HCEC 1CT (cell line): Measurements from ENCODE around the gene CACNA1I.

Experiments used
- DNase-seq: peaks from one replicate; pipeline ENCODE4 v3.0.0-alpha.2; 2017

The CACNA1I gene

DNA sequence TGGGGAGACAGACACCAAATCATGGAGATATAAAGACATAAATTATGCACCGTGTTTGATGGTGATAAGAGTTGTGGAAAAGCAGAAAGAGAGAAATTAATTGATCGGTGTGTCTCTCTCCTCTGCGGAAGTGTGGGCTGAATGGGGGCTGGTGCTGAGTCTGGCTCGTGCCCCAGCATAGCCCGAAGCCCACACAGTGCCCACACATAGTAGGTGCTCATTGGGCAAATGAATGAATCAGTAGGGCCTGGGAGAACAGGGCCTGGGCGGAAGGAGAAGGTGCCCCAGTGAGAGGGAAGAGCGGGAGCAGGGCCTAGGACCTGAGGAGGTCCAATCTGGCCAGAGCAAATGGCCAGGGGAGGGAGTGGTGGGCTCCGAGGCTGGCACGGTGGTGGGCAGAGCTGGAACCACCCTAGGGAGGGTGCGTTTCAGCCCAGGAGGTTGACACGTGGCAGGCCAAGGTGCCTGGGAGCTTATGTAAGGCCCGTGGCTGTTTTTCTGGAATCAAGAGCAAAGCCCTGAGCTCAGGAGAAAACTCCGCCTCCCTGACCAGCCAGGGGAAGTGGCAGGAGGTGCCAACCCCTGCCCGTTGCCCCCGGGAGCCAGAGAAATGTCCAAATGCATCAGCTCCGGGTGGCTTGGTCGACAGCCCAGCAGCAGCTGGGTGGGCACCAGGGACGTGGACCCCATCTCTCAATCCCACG lies 2.1 kb upstream of the CACNA1I start:
- DNase-seq: no peak

DNA sequence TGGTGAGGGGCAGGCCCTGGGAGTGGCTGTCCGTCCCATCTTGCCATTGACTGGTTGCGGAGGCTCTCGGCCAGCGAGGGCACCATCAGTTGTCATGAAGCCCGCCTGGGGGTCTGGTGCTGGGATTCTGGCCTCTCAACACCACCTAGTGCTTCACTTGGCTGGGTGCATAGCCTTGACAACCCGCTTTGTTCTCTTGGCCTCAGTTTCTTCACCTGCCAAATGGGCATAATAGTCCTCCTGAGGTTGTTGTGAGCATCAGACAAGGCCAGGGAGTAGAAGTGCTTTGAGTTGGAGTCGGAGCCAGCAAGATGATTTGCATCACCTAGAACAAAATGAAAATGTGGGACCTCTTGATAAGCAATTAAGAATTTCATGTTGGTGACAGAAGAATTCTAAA lies 1.5 kb upstream of the CACNA1I start:
- DNase-seq: no peak

DNA sequence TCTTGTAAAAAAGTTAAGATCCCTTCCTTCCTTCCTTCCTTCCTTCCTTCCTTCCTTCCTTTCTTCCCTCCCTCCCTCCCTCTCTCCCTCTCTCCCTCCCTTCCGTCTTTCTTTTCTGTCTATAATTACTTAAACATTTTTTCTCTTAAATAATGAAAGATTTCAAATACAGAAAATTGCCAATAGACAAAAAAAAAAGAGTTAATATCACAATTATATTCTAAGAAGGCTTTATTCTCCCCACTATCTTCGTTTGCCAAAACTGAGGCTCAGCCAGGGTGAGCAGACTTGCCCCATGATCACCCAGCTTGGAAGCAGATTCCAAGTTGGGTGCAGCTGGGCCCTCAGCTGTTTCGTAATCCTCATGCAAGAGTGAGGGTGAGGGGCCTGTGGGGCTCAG lies 327 bp upstream of the CACNA1I start:
- DNase-seq: no peak

DNA sequence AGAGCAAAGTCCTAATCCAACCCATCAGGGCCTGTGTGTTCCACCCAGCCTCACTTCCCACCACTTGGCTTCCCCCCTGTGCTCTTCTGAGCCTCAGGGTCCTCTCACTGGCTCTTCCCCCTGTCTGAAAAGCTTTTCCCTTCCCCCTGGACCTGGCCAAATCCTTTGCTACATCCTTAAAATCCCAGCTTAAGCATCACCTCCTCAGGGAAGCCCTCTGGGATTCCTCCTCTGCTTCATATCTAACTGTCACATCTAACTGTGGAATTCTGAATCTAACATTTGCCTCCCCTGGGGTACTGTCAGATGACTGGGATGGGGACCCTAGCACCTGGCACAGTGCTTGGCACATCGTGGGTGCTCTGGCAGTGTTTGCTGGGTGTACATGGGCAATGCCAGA lies 985 bp downstream of the CACNA1I start:
- DNase-seq: no peak

DNA sequence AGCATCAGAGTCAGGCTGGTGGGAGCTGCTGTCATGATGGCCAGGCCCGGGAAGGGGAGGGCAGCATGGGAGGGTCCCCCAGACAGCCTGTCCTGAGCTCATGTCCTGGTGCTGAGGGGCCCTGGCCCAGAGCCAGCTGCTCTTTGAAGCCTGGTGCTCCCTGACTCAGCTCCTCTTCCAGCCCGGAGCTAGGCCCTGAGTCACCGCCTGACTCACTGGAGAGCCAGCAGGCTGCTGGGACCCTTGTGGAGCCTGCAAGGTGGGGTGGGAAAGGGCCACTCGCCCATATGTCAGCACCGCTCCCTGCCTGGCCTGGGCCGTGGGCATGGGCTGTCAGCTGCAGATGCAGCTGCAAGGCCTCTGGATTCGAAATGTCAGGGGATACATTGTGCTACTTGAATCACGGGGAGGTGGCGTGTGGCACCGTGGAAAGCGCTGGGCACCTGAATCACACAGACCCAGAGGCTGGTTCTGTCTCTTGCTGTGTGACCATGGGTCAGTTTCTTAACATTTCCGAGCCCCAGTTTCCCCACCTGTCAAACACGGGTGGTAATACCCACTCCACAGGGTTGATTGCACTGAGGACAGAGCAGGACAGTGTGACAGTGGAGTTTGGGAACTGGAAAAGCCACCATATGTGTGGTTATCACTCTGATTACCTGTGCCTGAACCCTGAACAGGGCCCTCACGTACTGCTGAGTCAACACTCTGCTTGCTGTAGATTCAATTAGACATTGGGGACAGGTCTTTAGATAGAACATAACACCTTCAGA lies 4.4 kb downstream of the CACNA1I start:
- DNase-seq: peak; percentile 87

DNA sequence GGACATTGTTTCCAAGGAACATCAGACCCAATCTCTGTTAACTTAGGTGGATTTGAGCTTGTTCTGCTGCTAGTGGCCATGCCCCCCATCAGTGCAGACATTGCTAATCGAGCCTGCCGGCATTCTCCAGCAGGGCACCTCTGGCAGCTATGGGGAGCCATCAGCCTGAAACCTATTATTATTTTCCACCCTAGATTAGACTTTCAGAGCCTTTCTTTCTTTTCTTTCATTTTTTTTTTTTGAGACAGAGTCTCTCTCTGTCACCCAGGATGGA lies 4.9 kb downstream of the CACNA1I start:
- no peak for DNase-seq

DNA sequence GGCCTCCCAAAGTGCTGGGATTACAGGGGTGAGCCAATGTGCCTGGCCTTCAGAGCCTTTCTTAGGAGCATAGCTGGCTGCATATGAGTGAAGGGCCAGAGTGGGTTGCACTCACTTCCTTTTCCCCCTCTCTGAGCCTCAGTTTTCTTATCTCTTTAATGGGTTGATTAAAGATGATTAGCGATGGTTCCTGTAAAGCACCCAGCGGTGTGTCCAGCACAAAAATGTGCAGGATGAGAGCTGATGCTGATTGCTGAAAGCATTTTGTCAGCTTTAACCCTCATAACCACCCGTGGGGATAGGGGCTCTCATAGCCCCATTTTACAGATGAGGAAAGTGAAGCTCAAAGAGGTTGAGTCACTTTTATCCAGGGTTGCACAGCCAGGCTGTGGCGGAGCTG lies 5.5 kb downstream of the CACNA1I start:
- no peak for DNase-seq

DNA sequence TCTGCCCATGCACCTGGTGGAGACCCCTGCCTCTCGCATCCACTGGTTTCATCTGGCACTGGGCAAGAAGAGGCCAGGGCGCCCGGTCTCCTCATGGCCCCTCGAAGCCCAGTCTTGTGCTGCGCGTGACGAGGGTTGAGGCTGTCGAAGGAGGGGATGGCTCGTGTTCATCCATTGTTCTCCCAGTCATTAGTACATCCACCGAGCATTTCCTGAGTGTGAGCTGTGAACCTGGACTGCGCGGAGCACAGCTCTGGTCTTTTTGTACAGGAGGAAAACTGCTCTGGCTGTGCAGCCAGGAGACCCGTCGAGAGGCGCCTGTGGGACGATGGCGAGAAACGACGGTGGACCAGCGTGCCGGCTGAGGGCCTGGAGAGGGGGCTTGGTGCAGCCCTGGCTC lies 6.8 kb downstream of the CACNA1I start:
- DNase-seq: no peak

DNA sequence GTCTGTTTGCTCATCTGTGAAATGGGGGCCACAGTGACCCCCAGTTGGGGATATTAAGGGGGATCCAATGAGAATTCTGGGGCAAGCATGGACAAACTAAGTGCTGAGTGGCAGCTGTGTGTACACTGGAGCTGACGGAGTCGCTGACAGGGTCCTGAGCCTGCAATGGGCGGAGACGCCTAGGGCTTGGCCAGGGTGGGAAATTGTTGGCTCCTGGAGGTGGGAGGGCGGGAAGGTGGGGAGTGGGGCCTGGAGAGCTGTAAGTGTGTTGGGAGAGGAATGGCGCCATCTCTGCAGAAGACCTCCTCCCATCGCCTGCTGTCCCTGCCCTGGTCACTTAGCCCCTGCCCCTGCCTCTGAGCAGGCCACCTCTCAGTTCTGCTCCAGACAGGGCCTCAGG lies 7.3 kb downstream of the CACNA1I start:
- no peak for DNase-seq

DNA sequence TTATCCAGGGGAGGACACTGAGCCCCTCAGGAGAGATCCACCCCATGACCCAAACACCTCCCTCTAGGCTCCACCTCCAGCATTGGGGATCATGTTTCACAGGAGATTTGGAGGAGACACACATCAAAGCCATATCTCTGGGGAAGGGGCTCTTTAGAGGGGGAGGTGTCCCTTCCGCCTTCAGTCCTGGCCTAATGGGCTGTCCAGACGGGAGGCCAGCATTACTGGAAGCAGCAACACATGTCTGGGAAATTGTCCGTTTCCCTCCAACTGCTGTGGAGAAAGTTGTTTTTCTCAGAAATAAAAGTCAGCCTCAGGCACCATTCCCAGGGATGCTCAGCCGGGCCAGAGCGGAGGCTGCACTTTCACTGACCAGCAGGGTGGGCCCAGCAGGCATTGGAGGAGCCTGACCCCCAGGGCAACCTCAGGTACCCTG lies 9.5 kb downstream of the CACNA1I start:
- no peak for DNase-seq

DNA sequence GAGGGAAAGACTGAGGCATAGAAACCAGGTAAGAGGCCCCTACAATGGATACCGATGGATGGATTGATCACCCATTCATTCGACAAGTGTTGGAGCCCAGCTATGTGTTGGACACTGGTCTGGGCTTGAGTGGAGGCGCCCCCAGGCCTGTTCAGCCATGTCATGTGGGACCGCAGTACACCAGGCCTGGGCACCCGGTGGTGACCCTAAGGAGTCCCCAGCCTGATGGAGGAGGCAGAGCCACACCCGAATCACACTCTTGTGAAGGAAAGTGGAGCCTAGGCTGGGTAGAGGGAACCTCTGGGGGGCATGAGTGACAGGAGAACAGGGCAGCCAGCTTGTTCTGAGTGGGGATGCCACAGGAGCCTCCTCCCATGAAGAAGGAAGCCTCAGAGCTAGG lies 10.2 kb downstream of the CACNA1I start:
- no peak for DNase-seq

DNA sequence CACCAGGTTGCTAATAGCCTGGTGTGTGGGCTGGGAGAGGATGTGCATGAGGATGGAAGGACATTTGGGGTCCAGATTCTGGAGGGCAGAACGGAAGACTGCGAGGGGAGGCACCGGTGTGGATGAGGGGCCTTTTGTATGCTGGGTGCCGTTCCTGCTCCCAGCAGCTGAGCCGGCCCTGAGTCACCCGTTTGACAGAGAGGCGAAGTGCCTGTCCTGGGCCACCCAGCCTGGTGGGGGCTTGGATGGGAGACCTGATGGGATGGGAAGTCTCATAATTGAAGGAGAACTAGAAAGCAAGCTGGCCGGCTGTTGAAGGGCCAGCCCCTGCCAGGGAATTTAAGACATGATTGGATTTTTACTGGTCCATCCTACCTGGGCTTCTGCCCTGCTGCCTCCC lies 10.8 kb downstream of the CACNA1I start:
- DNase-seq: no peak

DNA sequence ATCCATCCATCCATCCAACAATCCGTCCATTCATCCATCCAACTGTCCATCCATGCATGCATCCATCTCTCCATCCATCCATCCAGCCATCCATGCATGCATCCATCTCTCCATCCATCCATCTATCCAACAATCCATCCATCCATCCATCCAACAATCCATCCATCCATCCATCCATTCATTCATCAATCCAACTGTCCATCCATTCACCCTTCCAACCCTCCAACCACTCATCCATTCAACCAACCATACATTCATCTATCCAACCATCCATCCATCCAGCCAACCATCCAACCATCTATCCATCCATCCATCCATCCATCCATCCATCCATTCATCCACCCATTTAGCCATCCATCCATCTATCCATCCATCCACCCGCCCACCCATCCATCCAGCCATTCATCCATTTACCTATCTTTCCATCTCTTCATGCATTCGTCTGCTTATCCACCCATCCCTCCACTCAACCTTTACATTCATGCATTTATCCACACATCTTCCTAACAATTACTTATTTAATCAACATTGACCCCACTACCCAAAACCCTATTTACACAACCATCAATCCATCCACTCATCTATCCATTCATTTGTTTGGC lies 12.6 kb downstream of the CACNA1I start:
- no peak for DNase-seq

DNA sequence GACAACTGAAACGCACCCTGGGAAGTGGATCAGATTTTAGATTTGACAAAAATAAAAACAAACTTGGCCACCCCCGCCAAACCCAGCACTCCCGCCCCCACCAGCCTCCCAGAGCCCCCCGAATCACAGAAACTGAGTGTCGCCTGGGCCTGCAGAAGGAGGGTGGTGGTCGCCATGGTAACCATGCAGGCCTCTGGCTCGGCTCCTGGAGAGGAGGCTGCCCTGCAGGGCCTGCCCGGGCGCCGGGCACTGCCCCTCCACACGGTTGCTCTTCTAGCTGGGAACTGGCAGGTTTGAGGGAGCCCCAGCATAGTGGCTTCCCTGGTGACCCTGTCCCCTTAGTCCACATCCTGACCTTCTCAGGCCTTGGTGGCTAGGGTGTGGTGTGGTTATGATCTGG lies 19.3 kb downstream of the CACNA1I start:
- DNase-seq: no peak

DNA sequence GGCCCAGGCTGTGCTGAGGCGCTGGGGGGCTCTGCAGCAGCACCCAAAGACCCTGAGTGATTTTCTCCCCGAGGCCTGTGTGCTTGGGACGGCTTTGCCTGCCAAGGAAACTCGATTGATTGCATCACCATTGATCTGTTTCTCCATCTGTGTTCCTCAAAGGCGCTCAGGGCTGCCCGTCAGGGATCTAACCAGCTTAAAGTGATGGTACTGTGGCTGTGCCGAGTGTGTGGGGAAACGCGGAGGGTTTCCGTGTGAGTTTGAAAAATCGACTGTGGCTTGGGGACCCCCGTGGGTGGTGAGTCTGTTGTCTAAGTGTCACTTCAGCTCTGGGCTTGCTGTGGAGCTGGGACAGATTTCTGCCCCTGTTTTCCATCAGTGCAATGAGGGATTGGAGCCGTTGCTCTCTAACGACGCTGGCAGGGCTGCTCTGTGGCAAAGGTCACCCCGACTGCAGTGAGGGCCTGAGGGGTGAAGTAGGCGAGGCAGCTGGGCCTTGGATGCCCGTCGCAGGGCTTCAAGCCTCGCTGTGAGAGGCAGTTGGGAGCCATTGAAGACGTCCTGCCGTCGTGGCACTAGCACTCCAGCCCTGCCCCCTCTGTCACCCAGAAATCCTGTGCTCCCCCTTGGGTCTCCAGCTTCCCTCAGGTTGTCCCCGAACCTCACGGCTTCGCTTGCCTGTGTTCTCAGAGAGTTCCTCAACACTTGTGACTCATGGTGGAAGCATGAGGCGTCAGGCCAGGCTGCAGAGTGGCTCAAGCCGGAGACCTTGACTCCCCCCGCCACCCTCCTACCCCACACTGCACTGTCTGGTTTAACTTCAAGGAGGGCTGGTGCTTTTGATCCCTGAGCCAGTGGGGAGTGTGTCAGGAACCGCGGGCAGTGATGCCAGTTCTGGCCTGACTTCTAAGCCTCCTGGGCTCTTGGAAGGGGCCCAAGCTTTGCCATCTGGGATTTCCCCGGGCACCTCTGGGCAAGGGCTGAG lies 21.8 kb downstream of the CACNA1I start:
- DNase-seq: peak; percentile 67

DNA sequence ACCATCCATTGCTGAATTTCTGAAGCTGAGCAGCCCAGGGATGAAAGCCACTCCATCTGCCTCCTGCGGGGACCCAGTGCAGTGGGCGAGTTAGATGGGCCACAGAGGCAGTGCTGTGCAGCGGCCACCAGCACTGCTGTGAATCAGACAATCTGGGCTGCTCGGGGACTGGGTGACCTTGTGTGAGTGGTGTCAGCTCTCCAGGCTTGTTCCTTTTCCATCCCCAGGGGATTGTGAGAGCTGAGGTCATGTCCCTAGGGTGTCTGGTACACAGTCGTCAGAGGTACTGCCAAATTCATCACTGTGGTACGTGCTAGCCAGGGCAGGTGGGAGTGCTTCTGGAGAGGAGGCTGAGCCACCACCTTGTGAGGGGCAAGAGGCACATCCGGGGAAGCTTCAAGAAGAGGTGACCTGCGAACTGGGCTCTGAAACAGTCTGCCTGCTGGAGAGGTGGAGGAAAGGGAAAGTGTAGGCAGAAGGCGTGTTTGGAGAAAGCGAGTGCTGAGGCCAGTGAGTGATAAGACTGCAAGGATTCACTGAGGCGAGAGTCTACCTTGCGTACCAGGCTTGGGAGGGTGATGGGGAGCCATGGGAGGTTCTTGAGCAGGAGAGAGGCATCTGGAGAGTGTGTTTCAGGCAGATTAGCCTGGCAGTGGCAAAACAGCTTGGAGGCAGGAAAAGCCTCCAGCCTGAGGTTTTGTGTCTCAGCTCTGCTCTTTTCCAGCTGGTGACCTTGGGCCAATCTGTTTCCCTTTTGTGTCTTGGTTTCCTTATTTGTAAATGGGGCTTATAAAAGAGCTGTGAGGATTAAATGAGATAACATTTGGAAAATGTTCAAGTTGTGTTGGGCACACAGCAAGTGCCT lies 22.7 kb downstream of the CACNA1I start:
- DNase-seq: no peak

DNA sequence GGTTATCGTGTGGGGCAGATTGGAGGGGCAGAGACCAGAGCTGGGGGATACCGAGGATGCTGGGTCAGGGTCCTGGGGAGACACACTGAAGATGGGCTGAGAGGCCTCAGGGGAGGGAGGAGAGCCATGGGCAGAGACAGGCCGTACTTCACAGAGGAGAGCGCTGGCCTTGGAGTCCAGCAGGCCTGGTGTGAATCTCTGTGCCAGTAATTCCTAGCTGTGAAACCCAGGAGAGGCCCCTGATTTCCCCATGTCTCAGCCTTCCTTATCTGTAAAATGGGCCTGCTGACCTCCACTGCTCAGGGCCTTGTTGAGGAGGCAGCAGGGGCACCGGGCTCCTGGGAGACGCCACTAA lies 23.4 kb downstream of the CACNA1I start:
- DNase-seq: no peak

DNA sequence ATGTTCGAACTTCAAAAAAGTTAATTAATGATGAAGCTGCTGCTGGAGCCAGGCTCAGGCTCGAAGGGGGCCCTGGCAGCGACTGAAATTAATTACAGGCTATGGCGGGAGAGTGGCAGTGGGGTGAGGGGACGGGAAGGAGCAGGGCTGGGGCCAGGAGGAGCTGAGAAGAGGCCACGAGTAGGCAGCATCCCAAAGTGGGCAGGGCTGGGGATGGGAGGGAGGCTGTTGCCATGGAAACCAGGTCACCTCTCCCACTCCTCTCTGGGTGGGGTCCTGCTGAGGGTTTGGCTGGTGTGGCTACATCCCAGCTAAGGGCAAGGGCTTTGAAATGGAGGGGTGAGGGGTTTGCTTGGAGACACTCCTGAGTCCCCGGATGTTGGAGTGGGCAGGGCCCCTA lies 23.9 kb downstream of the CACNA1I start:
- no peak for DNase-seq

DNA sequence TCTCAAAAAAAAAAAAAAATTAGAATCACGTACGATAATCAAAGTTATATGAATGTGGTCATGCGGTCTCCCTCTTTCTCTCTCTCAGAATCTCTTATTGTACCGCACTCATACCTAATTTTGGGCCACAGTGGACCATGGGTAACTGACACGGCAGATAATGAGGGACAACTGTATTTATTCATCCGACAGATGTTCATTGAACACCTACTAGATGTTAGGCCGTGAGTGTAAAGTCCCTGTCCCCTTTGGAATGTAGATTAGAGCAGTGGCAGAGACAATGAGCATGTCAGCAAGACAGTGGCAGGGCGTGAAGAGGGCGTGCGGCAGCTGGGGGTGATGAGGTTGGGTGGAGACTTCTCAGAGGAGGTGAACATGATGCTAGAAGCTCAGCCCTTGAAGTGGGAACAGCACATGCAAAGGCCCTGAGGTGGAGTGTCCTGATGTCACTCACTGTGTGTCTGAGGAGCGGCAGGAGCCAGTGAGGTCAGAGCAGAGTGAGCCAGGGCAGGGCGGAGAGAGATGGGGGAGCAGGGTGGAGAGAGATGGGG lies 25.1 kb downstream of the CACNA1I start:
- DNase-seq: no peak

DNA sequence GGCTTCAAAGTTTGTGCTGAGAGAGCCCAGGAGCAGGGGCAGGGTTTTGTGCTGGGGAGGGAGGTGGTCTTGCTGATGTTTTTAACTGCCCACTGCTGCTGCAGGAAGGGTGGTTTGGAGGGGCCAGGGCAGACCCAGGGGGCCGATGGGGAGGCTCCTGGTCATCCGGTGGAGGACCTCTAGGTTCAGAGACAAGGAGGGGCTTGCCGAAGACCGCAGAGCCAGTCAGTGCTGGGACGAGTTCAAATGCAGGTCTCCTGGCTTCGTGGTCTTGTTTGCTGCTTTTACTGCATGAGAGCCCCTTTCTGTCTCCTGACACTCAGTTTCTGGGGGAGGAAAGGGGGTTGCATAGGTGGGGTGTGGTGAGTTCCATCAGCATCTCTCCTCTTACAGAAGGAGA lies 26.0 kb downstream of the CACNA1I start:
- no peak for DNase-seq

DNA sequence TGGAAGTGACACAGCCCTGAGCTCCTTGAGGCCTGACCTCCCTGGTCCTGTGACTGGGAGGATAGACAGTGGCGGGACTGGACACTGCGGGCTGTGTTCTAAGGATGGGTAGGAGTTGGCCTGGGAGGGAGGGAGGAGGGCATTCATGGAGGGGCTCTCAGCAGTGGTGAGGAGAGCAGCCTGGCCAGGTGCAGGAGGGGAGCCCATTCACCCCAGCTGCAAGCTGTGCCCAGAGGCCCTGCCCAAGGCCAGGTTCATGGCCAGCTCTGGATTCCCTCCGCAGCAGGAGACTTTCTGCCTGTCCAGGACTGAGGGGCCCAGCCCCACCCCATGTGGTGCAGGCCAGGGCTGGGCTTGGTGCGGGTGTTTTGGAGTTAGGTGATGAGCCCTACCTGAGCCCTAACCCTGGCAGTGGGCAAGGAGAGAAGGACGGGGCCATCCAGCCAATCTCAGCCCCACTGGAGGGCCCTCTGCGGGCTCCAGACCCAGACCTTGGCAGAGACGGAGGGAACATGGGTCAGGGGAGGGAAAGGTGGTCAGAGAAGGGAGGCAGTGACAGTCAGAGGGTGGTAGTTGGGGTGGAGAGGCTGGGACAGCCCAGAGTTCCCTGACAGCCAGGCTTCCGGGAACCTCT lies 26.8 kb downstream of the CACNA1I start:
- no peak for DNase-seq
